22Rv1 (cell line): ENCODE measurements around the gene SLC25A38.

Experiments used
- CTCF ChIP-seq: fragments of 450-650 bp; IDR thresholded peaks from 2 replicates; pipeline ENCODE4 v1.5.1; 2017; ENCODE audit warnings: mild to moderate bottlenecking
- ZFX ChIP-seq: fragments of 450-650 bp; IDR thresholded peaks from 2 replicates; pipeline ENCODE4 v1.6.1; 2017; ENCODE audit warnings: antibody characterized with exemption, borderline replicate concordance

GRCh38 chr3:39423436-39423970, 40.3 kb downstream of the SLC25A38 start:
- TF ChIP-seq CTCF = no peak
- no peak for TF ChIP-seq ZFX
